HepG2 (cell line): ENCODE data around the gene NCKAP1. TPM values are rescaled to one million over a fixed set of nuclear protein-coding genes. Genes with fewer than 3 reads are reported as not detected.

Source experiments
- ARID3A ChIP-seq: IDR thresholded peaks from 2 replicates; pipeline ENCODE4 v1.6.1; 2012; ENCODE audit warnings: low read depth, low read length, improper control_type of control experiment
- HHEX ChIP-seq: IDR thresholded peaks from 2 replicates; pipeline ENCODE4 v1.6.1; 2016; ENCODE audit warnings: control low read depth
- KIAA2018 ChIP-seq: sonication (generic); formaldehyde crosslinking; IDR thresholded peaks from 2 replicates; pipeline ENCODE4 v1.5.0; 2020; ENCODE audit warnings: mild to moderate bottlenecking, missing genetic modification reagents, borderline replicate concordance
- KLF11 ChIP-seq: IDR thresholded peaks from 2 replicates; pipeline ENCODE4 v1.6.1; 2016; ENCODE audit warnings: missing compliant biosample characterization
- PLRG1 ChIP-seq: fragments of 450-650 bp; conservative IDR thresholded peaks from 2 replicates; pipeline ENCODE4 v1.6.1; 2016
- STAT6 ChIP-seq: sonication (generic); formaldehyde crosslinking; IDR thresholded peaks from 2 replicates; pipeline ENCODE4 v1.4.0; 2020; ENCODE audit warnings: missing genetic modification reagents, mild to moderate bottlenecking, borderline replicate concordance
- YEATS2 ChIP-seq: sonication (generic); formaldehyde crosslinking; IDR thresholded peaks from 2 replicates; pipeline ENCODE4 v1.4.0; 2020; ENCODE audit warnings: missing genetic modification reagents, borderline replicate concordance
- ZNF709 ChIP-seq: sonication (generic); formaldehyde crosslinking; IDR thresholded peaks from 2 replicates; pipeline ENCODE4 v1.5.0; 2020; ENCODE audit warnings: mild to moderate bottlenecking, missing genetic modification reagents
- polyA plus RNA-seq, 8 experiments: library from polyadenylated mRNA; depleted of rRNA in 3 of 8; stranded (reverse) in 7 of 8; unstranded in 1 of 8; fragments of >200 nt; fragmentation: Illumina TruSeq in 4 of 8; extraction: Trizol in 4 of 8; gene quantifications; 2 replicates each; pipeline versions ENCODE4 v1.2.1 to v1.2.3, GENCODE V29; 2011 to 2016; ENCODE audit warnings: low read depth in 4 of 8, missing spikeins in 1 of 8, mixed read lengths in 1 of 8; ENCODE audit not compliant: insufficient read depth in 1 of 8
- total RNA-seq, 5 experiments: library from RNA; depleted of rRNA; stranded (reverse); fragments of >200 nt; fragmentation: Illumina TruSeq; extraction: Trizol; gene quantifications; 2 replicates each; pipeline ENCODE4 v1.2.3, GENCODE V29; 2016; ENCODE audit warnings: low read depth in 1 of 5
- TF ChIP-seq, protein P1 (sequence below), 2 experiments: sonication (generic) in 1 of 2; formaldehyde crosslinking in 1 of 2; IDR thresholded peaks; 2 replicates each; pipeline versions ENCODE4 v1.6.1 to v1.9.0; 2014 to 2022; ENCODE audit warnings: antibody characterized with exemption in 1 of 2, borderline replicate concordance in 1 of 2, inconsistent platforms in 1 of 2, low read depth in 1 of 2, missing genetic modification reagents in 1 of 2

Gene NCKAP1
- total and polyA plus RNA-seq, 2 of the 13 experiments (the other 11 are each of a cell fraction or from before 2014, with no cell fraction given), result 72.1 to 96.3 TPM

DNA sequence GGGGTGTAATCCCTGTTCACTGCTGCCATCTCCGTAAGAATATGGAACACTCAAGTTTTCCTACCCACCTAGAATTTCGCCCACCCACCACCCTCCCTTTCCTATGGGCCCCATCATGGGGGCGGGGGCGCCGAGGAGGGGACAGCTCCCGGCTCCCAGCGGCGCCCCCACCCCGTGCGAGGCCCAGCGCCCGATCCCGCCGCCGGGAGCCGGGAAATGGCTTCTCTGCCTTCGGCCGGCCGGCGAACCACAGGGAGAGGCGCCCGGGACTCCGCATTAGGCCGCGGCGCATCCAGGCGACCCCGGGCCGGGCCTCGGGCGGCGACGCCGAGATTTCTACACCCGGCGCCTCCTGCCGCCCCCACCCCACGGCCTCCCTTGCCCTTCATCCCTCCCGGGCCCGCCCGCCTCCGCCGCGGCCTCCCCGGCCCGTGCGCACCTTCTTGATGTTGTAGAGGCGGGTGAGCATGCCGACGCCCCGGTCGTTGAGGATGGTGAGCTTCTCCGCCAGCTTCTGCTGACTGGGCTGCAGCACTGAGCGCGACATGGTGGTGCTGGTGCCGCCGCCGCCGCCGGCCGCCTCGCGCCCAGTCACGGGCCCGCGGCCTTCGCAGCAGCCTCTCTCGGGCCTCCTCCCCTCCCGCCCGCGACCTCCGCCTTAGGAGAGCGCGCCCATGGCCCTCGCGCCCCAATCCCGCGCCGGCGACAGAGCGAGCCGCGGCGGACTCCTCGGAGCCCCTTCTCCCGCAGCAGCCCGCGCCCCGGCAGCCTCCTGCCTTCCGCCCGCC is 510 bp downstream of the NCKAP1 start (continued):
- TF ChIP-seq KIAA2018 (CRISPR knock-in tag), result no peak
- TF ChIP-seq, protein P1, sequence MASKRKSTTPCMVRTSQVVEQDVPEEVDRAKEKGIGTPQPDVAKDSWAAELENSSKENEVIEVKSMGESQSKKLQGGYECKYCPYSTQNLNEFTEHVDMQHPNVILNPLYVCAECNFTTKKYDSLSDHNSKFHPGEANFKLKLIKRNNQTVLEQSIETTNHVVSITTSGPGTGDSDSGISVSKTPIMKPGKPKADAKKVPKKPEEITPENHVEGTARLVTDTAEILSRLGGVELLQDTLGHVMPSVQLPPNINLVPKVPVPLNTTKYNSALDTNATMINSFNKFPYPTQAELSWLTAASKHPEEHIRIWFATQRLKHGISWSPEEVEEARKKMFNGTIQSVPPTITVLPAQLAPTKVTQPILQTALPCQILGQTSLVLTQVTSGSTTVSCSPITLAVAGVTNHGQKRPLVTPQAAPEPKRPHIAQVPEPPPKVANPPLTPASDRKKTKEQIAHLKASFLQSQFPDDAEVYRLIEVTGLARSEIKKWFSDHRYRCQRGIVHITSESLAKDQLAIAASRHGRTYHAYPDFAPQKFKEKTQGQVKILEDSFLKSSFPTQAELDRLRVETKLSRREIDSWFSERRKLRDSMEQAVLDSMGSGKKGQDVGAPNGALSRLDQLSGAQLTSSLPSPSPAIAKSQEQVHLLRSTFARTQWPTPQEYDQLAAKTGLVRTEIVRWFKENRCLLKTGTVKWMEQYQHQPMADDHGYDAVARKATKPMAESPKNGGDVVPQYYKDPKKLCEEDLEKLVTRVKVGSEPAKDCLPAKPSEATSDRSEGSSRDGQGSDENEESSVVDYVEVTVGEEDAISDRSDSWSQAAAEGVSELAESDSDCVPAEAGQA (IDR thresholded peaks at IDR 0.05; ENCODE audit: low read depth), result no peak
- TF ChIP-seq, protein P1 (CRISPR knock-in tag; IDR thresholded peaks at IDR 0.05; ENCODE audit: borderline replicate concordance), result peak; percentile 69
- TF ChIP-seq YEATS2, result no peak; the same call in 1 of the 2 replicates
- no peak; the same call in none of the 2 replicates for TF ChIP-seq ZNF709 (CRISPR knock-in tag)
- TF ChIP-seq PLRG1, result no peak
- TF ChIP-seq STAT6, result no peak
- TF ChIP-seq HHEX, result no peak
- no peak for TF ChIP-seq KLF11 (CRISPR knock-in tag)
- no peak for TF ChIP-seq ARID3A
